Measurements from ENCODE around the gene PTPN22. TPM values are rescaled to one million over a fixed set of nuclear protein-coding genes. Genes with fewer than 3 reads are reported as not detected.

Gene PTPN22
- total RNA-seq, 1 donor from 2014 or later: 68.7 TPM

- intact Hi-C loops (cut with micrococcal nuclease): no loop called here
Measured at GRCh38 chr1:113768916-113769600, 102.5 kb downstream of the PTPN22 start.

- intact Hi-C loops (cut with micrococcal nuclease): no loop called here
Measured at GRCh38 chr1:113765306-113766230, 105.9 kb downstream of the PTPN22 start.

Other genes starting within 250 kb of the PTPN22 start
- 24.5 TPM in 2 replicates for gene PHTF1, start 112.2 kb downstream of the PTPN22 start, total RNA-seq
- gene RSBN1, start 59.2 kb downstream of the PTPN22 start, total RNA-seq: 24.7 and 25.2 TPM in 2 replicates
- gene BCL2L15, start 15.9 kb upstream of the PTPN22 start, total RNA-seq: 3.4 and 3.7 TPM in 2 replicates
- gene AP4B1, start 33.1 kb upstream of the PTPN22 start, total RNA-seq: 43.9 and 53.5 TPM in 2 replicates
- 18.4 and 19.0 TPM in 2 replicates for gene DCLRE1B, start 33.6 kb upstream of the PTPN22 start, total RNA-seq
- gene HIPK1, start 57.6 kb upstream of the PTPN22 start, total RNA-seq: 78.3 and 80.0 TPM in 2 replicates
- gene OLFML3, start 107.8 kb upstream of the PTPN22 start, total RNA-seq: 0.11 and 0.14 TPM in 2 replicates